OCI-LY3 (cell line): Measurements from ENCODE around the gene SIL1.

ENCODE experiments used
- H2AFZ ChIP-seq: fragments of 200-600, 300-600 bp; shearing (Covaris generic); 2 replicates; pipeline ENCODE4 v1.6.0; 2014; ENCODE audit warnings: antibody characterized with exemption, low read depth, low read length
- H3K27ac ChIP-seq: fragments of 200-600, 300-600 bp; sonication (generic); 2 replicates; pipeline ENCODE4 v1.5.1; 2014; ENCODE audit warnings: mild to moderate bottlenecking, low read length, moderate library complexity, mixed read lengths
- H3K27me3 ChIP-seq: fragments of 200-600, 300-600 bp; sonication (generic); 2 replicates; pipeline ENCODE4 v1.6.1; 2014; ENCODE audit warnings: low read depth, low read length, mixed read lengths
- H3K36me3 ChIP-seq: fragments of 200-600, 300-600 bp; sonication (generic); replicated peaks from 2 replicates; pipeline ENCODE3; 2014; ENCODE audit warnings: low read depth, low read length, mixed read lengths
- H3K4me1 ChIP-seq: fragments of 300-600, 200-600 bp; sonication (generic); 2 replicates; pipeline ENCODE4 v1.6.1; 2014; ENCODE audit warnings: low read length, mixed read lengths
- H3K4me2 ChIP-seq: fragments of 200-600, 300-600 bp; sonication (generic); 2 replicates; pipeline ENCODE4 v1.6.1; 2014; ENCODE audit warnings: low read length, mixed read lengths
- H3K4me3 ChIP-seq: fragments of 300-600, 200-600 bp; sonication (generic); 2 replicates; pipeline ENCODE4 v1.5.1; 2014; ENCODE audit warnings: antibody characterized with exemption, mild to moderate bottlenecking, low read length, moderate library complexity
- H3K79me2 ChIP-seq: fragments of 300-600, 200-600 bp; shearing (Covaris generic); 2 replicates; pipeline ENCODE4 v1.6.1; 2014; ENCODE audit warnings: mild to moderate bottlenecking, low read length, mixed read lengths
- H3K9ac ChIP-seq: fragments of 300-600, 200-600 bp; shearing (Covaris generic); 2 replicates; pipeline ENCODE4 v1.6.0; 2014; ENCODE audit warnings: mild to moderate bottlenecking, low read length, moderate library complexity
- H3K9me3 ChIP-seq: fragments of 200-600, 300-600 bp; shearing (Covaris generic); 2 replicates; pipeline ENCODE4 v1.6.1; 2014; ENCODE audit warnings: low read length, mixed read lengths; ENCODE audit not compliant: insufficient read depth
- H4K20me1 ChIP-seq: fragments of 200-600, 300-600 bp; sonication (generic); 2 replicates; pipeline ENCODE4 v1.6.1; 2016; ENCODE audit warnings: low read length, mixed read lengths; ENCODE audit not compliant: insufficient read depth
- CTCF ChIP-seq: fragments of 200-600, 300-600 bp; sonication (generic); IDR thresholded peaks from 2 replicates; pipeline ENCODE4 v1.5.1; 2014; ENCODE audit warnings: antibody characterized with exemption, low read length, low read depth
- EZH2phosphoT487 ChIP-seq: fragments of 200-600 bp; shearing (Covaris generic); IDR thresholded peaks from 2 replicates; pipeline ENCODE4 v1.6.1; 2018; ENCODE audit warnings: antibody characterized with exemption, mixed run types, low read depth

Gene SIL1

GRCh38 chr5:139156814-139157213, 41.4 kb downstream of the SIL1 start:
- Histone ChIP-seq H4K20me1 (no peaks in the 10 kb centered on the region), H3K36me3 (no peaks in the 10 kb centered on the region), H3K4me3 (no peak overlapping the region), H3K27me3 (no peaks in the 10 kb centered on the region), H3K4me1 (no peaks in the 10 kb centered on the region), H3K9me3 (no peaks in the 10 kb centered on the region), H2AFZ (no peak overlapping the region), H3K27ac (no peak overlapping the region), H3K9ac (no peak overlapping the region), H3K79me2 (no peaks in the 10 kb centered on the region), H3K4me2 (no peak overlapping the region)
- no peak for TF ChIP-seq CTCF
- no peak for TF ChIP-seq EZH2phosphoT487

GRCh38 chr5:139155333-139155732, 42.8 kb downstream of the SIL1 start:
- Histone ChIP-seq H3K27me3 (no peaks in the 10 kb centered on the region), H3K4me2 (no peak overlapping the region), H3K9me3 (no peaks in the 10 kb centered on the region), H3K9ac (no peak overlapping the region), H3K4me3 (no peak overlapping the region), H3K4me1 (no peaks in the 10 kb centered on the region), H2AFZ (no peak overlapping the region), H4K20me1 (no peaks in the 10 kb centered on the region), H3K27ac (no peak overlapping the region), H3K36me3 (no peaks in the 10 kb centered on the region), H3K79me2 (no peaks in the 10 kb centered on the region)
- TF ChIP-seq EZH2phosphoT487 (no peak), CTCF (no peak)

GRCh38 chr5:139151902-139152301, 46.3 kb downstream of the SIL1 start:
- Histone ChIP-seq H3K27me3 (no peaks in the 10 kb centered on the region), H3K79me2 (no peaks in the 10 kb centered on the region), H2AFZ (no peak overlapping the region), H3K9me3 (no peaks in the 10 kb centered on the region), H3K4me3 (no peak overlapping the region), H4K20me1 (peaks cover 4% of the 10 kb centered on the region; the same call in 1 of the 2 replicates), H3K4me1 (no peaks in the 10 kb centered on the region), H3K9ac (no peak overlapping the region), H3K27ac (no peak overlapping the region), H3K4me2 (no peak overlapping the region), H3K36me3 (no peaks in the 10 kb centered on the region)
- no peak for TF ChIP-seq EZH2phosphoT487
- no peak for TF ChIP-seq CTCF

GRCh38 chr5:139150367-139150999, 47.7 kb downstream of the SIL1 start:
- peaks cover 4% of the 10 kb centered on the region; the same call in 1 of the 2 replicates for H4K20me1 ChIP-seq

More at GRCh38 chr5:139150367-139150999, 47.7 kb downstream of the SIL1 start:
- H3K27me3 ChIP-seq = no peaks in the 10 kb centered on the region
- no peaks in the 10 kb centered on the region for H3K36me3 ChIP-seq
- TF ChIP-seq EZH2phosphoT487 (no peak), CTCF (no peak)
- no peaks in the 10 kb centered on the region for H3K79me2 ChIP-seq
- no peak overlapping the region for H3K27ac ChIP-seq
- no peaks in the 10 kb centered on the region for H3K4me1 ChIP-seq
- no peak overlapping the region for H3K4me2 ChIP-seq
- H3K9me3 ChIP-seq = no peaks in the 10 kb centered on the region
- H3K4me3 ChIP-seq = no peak overlapping the region
- H3K9ac ChIP-seq = no peak overlapping the region
- no peak overlapping the region for H2AFZ ChIP-seq
